Myometrial cell (primary cell): ENCODE measurements around the gene CORIN. TPM values are rescaled to one million over a fixed set of nuclear protein-coding genes. Genes with fewer than 3 reads are reported as not detected.

Experiments
- total RNA-seq: library from RNA; depleted of rRNA; stranded (reverse); fragments of >200 nt; gene quantifications from 2 replicates; pipeline ENCODE4 v1.2.3, GENCODE V29; 2015

Gene CORIN, protein sequence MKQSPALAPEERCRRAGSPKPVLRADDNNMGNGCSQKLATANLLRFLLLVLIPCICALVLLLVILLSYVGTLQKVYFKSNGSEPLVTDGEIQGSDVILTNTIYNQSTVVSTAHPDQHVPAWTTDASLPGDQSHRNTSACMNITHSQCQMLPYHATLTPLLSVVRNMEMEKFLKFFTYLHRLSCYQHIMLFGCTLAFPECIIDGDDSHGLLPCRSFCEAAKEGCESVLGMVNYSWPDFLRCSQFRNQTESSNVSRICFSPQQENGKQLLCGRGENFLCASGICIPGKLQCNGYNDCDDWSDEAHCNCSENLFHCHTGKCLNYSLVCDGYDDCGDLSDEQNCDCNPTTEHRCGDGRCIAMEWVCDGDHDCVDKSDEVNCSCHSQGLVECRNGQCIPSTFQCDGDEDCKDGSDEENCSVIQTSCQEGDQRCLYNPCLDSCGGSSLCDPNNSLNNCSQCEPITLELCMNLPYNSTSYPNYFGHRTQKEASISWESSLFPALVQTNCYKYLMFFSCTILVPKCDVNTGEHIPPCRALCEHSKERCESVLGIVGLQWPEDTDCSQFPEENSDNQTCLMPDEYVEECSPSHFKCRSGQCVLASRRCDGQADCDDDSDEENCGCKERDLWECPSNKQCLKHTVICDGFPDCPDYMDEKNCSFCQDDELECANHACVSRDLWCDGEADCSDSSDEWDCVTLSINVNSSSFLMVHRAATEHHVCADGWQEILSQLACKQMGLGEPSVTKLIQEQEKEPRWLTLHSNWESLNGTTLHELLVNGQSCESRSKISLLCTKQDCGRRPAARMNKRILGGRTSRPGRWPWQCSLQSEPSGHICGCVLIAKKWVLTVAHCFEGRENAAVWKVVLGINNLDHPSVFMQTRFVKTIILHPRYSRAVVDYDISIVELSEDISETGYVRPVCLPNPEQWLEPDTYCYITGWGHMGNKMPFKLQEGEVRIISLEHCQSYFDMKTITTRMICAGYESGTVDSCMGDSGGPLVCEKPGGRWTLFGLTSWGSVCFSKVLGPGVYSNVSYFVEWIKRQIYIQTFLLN
- total RNA-seq = 44.0 and 44.7 TPM in 2 replicates

DNA sequence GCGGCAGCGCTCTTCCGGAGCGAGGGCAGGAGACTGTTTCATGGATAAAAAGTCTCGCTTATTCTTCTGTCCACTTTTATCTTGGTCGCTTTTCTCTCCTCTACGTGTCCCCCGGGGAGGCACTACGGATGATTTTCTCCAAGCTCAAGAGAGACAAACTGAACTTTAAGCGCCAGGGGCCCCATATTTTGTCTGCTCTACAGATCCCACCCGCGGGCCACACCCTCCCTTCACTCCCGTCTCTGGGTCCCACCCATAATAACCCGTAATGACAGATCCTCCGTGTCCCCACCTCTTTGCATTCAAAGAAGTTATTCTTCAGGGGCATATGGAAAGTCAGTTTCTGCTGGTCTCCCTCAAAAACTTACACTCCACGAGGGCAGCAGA is at the start of gene CORIN:
TSS of gene CORIN (minus strand) at position 160 of the 387 bp plus-strand sequence. CDS start at position 42, 118 bp downstream.

Other genes with a start within 250 kb of the CORIN start
- gene NFXL1, start 76.5 kb upstream of the CORIN start, total RNA-seq = 12.4 and 14.0 TPM in 2 replicates
- gene CNGA1, start 178.6 kb upstream of the CORIN start, total RNA-seq = 1.2 TPM in 1 of 2 replicates, not detected in the other
- gene NIPAL1, start 178.7 kb upstream of the CORIN start, total RNA-seq = 1.4 and 2.9 TPM in 2 replicates